NCI-H748 (cell line): ENCODE measurements around the gene GDPD2.
A peak's percentile ranks its signal among the peaks of the same experiment; 100 is the strongest.
"Not testable (repeated sequence)": the region's sequence is repeated elsewhere in the genome, so short reads cannot be mapped to it uniquely, and the experiment has no call there.

Experiments
- DNase-seq: peaks from one replicate; lab custom pipeline; 2025; ENCODE audit not compliant: unreplicated experiment; lab: John Stamatoyannopoulos, UW

The GDPD2 gene

GRCh38 chrX:70422851-70423341, at the start of gene GDPD2:
Gene GDPD2 (plus strand): TSS chrX:70423314. CDS start chrX:70424985, 1,671 bp downstream.
- DNase-seq, result peak; percentile 31

- DNase-seq, result no peak
These were observed 36.9 kb upstream of the GDPD2 start for GRCh38 chrX:70386235-70386634.

GRCh38 chrX:70398899-70399298, 24.2 kb upstream of the GDPD2 start:
- no peak for DNase-seq

- DNase-seq, result not testable (repeated sequence)
These were observed 22.9 kb upstream of the GDPD2 start for GRCh38 chrX:70400181-70400580.

GRCh38 chrX:70402721-70403120, 20.4 kb upstream of the GDPD2 start:
- DNase-seq, result no peak

GRCh38 chrX:70405003-70405402, 18.1 kb upstream of the GDPD2 start:
- no peak for DNase-seq

GRCh38 chrX:70410921-70411320, 12.2 kb upstream of the GDPD2 start:
- no peak for DNase-seq

GRCh38 chrX:70411475-70411874, 11.6 kb upstream of the GDPD2 start:
- no peak for DNase-seq

GRCh38 chrX:70421618-70422017, 1.5 kb upstream of the GDPD2 start:
- no peak for DNase-seq

- DNase-seq, result no peak
These were observed 992 bp downstream of the GDPD2 start for GRCh38 chrX:70423936-70424675.

- no peak for DNase-seq
These were observed 1.7 kb downstream of the GDPD2 start for GRCh38 chrX:70424801-70425200.

GRCh38 chrX:70426286-70427278, 3.5 kb downstream of the GDPD2 start:
- DNase-seq, result no peak

GRCh38 chrX:70427365-70427764, 4.3 kb downstream of the GDPD2 start:
- no peak for DNase-seq

- DNase-seq, result no peak
These were observed 6.6 kb downstream of the GDPD2 start for GRCh38 chrX:70429759-70430158.

GRCh38 chrX:70432936-70433847, 10.1 kb downstream of the GDPD2 start:
- DNase-seq, result no peak

- DNase-seq, result peak; percentile 79
These were observed 10.8 kb downstream of the GDPD2 start for GRCh38 chrX:70433848-70434351.

- peak; percentile 93 for DNase-seq
These were observed 11.3 kb downstream of the GDPD2 start for GRCh38 chrX:70434352-70434866.

- no peak for DNase-seq
These were observed 11.9 kb downstream of the GDPD2 start for GRCh38 chrX:70434914-70435586.

- DNase-seq, result peak; percentile 86
These were observed 13.2 kb downstream of the GDPD2 start for GRCh38 chrX:70436343-70436742.

- no peak for DNase-seq
These were observed 13.9 kb downstream of the GDPD2 start for GRCh38 chrX:70437011-70437410.
